T47D (cell line): ENCODE data around the gene ARMH3.

ENCODE experiments used
- DNase-seq, 2 experiments: peaks; one replicate each; pipeline versions ENCODE4 v3.0.0 to v3.0.0-alpha.2; 2011 to 2012; ENCODE audit warnings: low read depth in 1 of 2, low spot score in 1 of 2
- JUND ChIP-seq: IDR thresholded peaks from 2 replicates; pipeline ENCODE4 v1.6.1; 2012; ENCODE audit warnings: low read depth
- in situ Hi-C: cut with HindIII; loops from 2 replicates; pipeline ENCODE4 v1.10.0; 2016; ENCODE audit warnings: low sequenced_read_pairs, low pct_unique_long_range_greater_than_20kb

The ARMH3 gene

GRCh38 chr10:102055647-102056419 lies at the start of gene ARMH3:
ARMH3 (minus strand) TSS chr10:102056173; CDS start chr10:102040114, 16,059 bp downstream.
- no peak for TF ChIP-seq JUND
- in situ Hi-C loops = no loop called here
- DNase-seq = peak; percentile 98 to 99

- no peak for DNase-seq
- TF ChIP-seq JUND = no peak
- in situ Hi-C loops = no loop called here
Measured at GRCh38 chr10:102102421-102102820, 46.4 kb upstream of the ARMH3 start.

GRCh38 chr10:102101152-102101551 lies 45.2 kb upstream of the ARMH3 start:
- no peak for TF ChIP-seq JUND
- DNase-seq = peak in 1 of 2 experiments; percentile 64
- in situ Hi-C loops = no loop called here

- DNase-seq = no peak
- in situ Hi-C loops = no loop called here
Measured at GRCh38 chr10:102096449-102096848, 40.5 kb upstream of the ARMH3 start.

GRCh38 chr10:102090772-102091171 lies 34.8 kb upstream of the ARMH3 start:
- no peak for TF ChIP-seq JUND
- DNase-seq = no peak
- in situ Hi-C loops = no loop called here

More at GRCh38 chr10:102096449-102096848, 40.5 kb upstream of the ARMH3 start:
- no peak for TF ChIP-seq JUND

GRCh38 chr10:102086196-102086595 lies 30.2 kb upstream of the ARMH3 start:
- DNase-seq = no peak
- in situ Hi-C loops = no loop called here
- TF ChIP-seq JUND = no peak

- no peak for DNase-seq
- no peak for TF ChIP-seq JUND
- in situ Hi-C loops = no loop called here
Measured at GRCh38 chr10:102085336-102085735, 29.4 kb upstream of the ARMH3 start.

- in situ Hi-C loops = no loop called here
- DNase-seq = no peak
- TF ChIP-seq JUND = no peak
Measured at GRCh38 chr10:102083541-102083940, 27.6 kb upstream of the ARMH3 start.

- DNase-seq = peak; percentile 87 to 90
- in situ Hi-C loops = no loop called here
- TF ChIP-seq JUND = no peak
Measured at GRCh38 chr10:102072673-102073527, 16.9 kb upstream of the ARMH3 start.

- in situ Hi-C loops = no loop called here
- TF ChIP-seq JUND = no peak
- no peak for DNase-seq
Measured at GRCh38 chr10:102069071-102069470, 13.1 kb upstream of the ARMH3 start.

GRCh38 chr10:102068216-102068615 lies 12.2 kb upstream of the ARMH3 start:
- TF ChIP-seq JUND = no peak
- DNase-seq = peak in 1 of 2 experiments; percentile 32
- in situ Hi-C loops = no loop called here

- in situ Hi-C loops = no loop called here
- TF ChIP-seq JUND = no peak
- no peak for DNase-seq
Measured at GRCh38 chr10:102067091-102067916, 11.3 kb upstream of the ARMH3 start.
